Liver (tissue), 10 donors: Measurements from ENCODE around the gene PVALEF. TPM values are rescaled to one million over a fixed set of nuclear protein-coding genes. Genes with fewer than 3 reads are reported as not detected.

ENCODE experiments used
- DNase-seq: peaks from one replicate; pipeline ENCODE4 v3.0.0-alpha.2; 2017; ENCODE audit warnings: low spot score
- H3K27ac ChIP-seq, 2 donors: one replicate each; pipeline ENCODE4 v1.7.0; 2013; ENCODE audit warnings: inconsistent platforms in 2 of 2, low read length in 2 of 2, control low read depth in 1 of 2, low read depth in 1 of 2, mild to moderate bottlenecking in 1 of 2
- H3K27me3 ChIP-seq, 4 donors: one replicate each; pipeline versions ENCODE4 v1.6.1 to v1.7.0; 2013; ENCODE audit warnings: low read length in 3 of 4, inconsistent platforms in 1 of 4, mild to moderate bottlenecking in 1 of 4, moderate library complexity in 1 of 4; ENCODE audit not compliant: control insufficient read depth in 4 of 4, insufficient read depth in 4 of 4
- H3K36me3 ChIP-seq, 4 donors: one replicate each; pipeline versions ENCODE4 v1.6.1 to v1.7.0; 2013; ENCODE audit warnings: low read length in 3 of 4, mild to moderate bottlenecking in 3 of 4, low read depth in 1 of 4, moderate library complexity in 1 of 4; ENCODE audit not compliant: control insufficient read depth in 4 of 4, insufficient read depth in 3 of 4
- H3K4me1 ChIP-seq, 4 donors: one replicate each; pipeline versions ENCODE4 v1.6.1 to v1.7.0; 2013; ENCODE audit warnings: low read length in 3 of 4, mild to moderate bottlenecking in 3 of 4, moderate library complexity in 1 of 4; ENCODE audit not compliant: control insufficient read depth in 4 of 4, insufficient read depth in 4 of 4
- H3K4me3 ChIP-seq, 3 donors: one replicate each; pipeline versions ENCODE4 v1.6.1 to v1.7.0; 2013; ENCODE audit warnings: low read length in 3 of 3, control low read depth in 1 of 3, low read depth in 1 of 3, mild to moderate bottlenecking in 1 of 3
- H3K9ac ChIP-seq, 2 donors: one replicate each; pipeline ENCODE4 v1.7.0; 2013; ENCODE audit warnings: low read length in 2 of 2, mild to moderate bottlenecking in 2 of 2, moderate library complexity in 2 of 2, control low read depth in 1 of 2, low read depth in 1 of 2
- H3K9me3 ChIP-seq, 4 donors: one replicate each; pipeline versions ENCODE4 v1.6.1 to v1.7.0; 2013; ENCODE audit warnings: low read length in 3 of 4; ENCODE audit not compliant: control insufficient read depth in 4 of 4
- JUND ChIP-seq, 2 donors: IDR thresholded peaks; 2 replicates each; pipeline ENCODE4 v1.6.1; 2016; ENCODE audit warnings: antibody characterized with exemption in 2 of 2
- MAX ChIP-seq: IDR thresholded peaks from 2 replicates; pipeline ENCODE4 v1.6.1; 2016; ENCODE audit warnings: antibody characterized with exemption
- WGBS: extraction: QIAGEN DNeasy Blood & Tissue Kit; methylation state at CpG from one replicate; pipeline ENCODE4 v1.1.7; 2013; 5-methylcytosine and 5-hydroxymethylcytosine counted together
- polyA plus RNA-seq, 2 donors: library from polyadenylated mRNA; stranded (reverse) in 1 of 2; unstranded in 1 of 2; fragments of 200-250 nt in 1 of 2; fragments of >200 nt in 1 of 2; fragmentation: Nextera tagmentation in 1 of 2; extraction: Ambion mirVana in 1 of 2; gene quantifications; one replicate each; pipeline versions ENCODE4 v1.2.1 to v1.2.3, GENCODE V29; 2013 to 2015
- small RNA-seq: library from RNA; depleted of rRNA; stranded (forward); fragments of <200 nt; gene quantifications from one replicate; pipeline ENCODE3, GENCODE V24; 2014
- total RNA-seq, 2 donors: library from RNA; depleted of rRNA; stranded (reverse); fragments of >200 nt; gene quantifications; one replicate each; pipeline ENCODE4 v1.2.3, GENCODE V29; 2014
- TF ChIP-seq, protein P1 (sequence below): IDR thresholded peaks from 2 replicates; pipeline ENCODE4 v1.6.1; 2016; ENCODE audit warnings: antibody characterized with exemption
- donor health status: healthy.
- donor health status: healthy.
- donor health status: healthy.
- donor health status: healthy.
- donor health status: healthy.

The PVALEF gene
- total and polyA plus RNA-seq, 4 donors: not detected

- H3K27me3 ChIP-seq: no peaks in the 10 kb centered on the region
- no peak for TF ChIP-seq MAX
- TF ChIP-seq, protein P1, sequence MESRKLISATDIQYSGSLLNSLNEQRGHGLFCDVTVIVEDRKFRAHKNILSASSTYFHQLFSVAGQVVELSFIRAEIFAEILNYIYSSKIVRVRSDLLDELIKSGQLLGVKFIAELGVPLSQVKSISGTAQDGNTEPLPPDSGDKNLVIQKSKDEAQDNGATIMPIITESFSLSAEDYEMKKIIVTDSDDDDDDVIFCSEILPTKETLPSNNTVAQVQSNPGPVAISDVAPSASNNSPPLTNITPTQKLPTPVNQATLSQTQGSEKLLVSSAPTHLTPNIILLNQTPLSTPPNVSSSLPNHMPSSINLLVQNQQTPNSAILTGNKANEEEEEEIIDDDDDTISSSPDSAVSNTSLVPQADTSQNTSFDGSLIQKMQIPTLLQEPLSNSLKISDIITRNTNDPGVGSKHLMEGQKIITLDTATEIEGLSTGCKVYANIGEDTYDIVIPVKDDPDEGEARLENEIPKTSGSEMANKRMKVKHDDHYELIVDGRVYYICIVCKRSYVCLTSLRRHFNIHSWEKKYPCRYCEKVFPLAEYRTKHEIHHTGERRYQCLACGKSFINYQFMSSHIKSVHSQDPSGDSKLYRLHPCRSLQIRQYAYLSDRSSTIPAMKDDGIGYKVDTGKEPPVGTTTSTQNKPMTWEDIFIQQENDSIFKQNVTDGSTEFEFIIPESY: no peak
- no peak for TF ChIP-seq JUND (IDR thresholded peaks at IDR 0.05)
- H3K9ac ChIP-seq: no peak overlapping the region
- H3K4me1 ChIP-seq: peaks cover 0 to 10% (median 3%) of the 10 kb centered on the region in 4 donors
- 94% methylated on average over 43 of the region's 43 CpGs for WGBS
- peaks cover 5 to 33% (median 13%) of the 10 kb centered on the region in 4 donors for H3K36me3 ChIP-seq
- no peaks in the 10 kb centered on the region for H3K9me3 ChIP-seq
- DNase-seq: no peak
- no peak overlapping the region for H3K27ac ChIP-seq
- H3K4me3 ChIP-seq: no peak overlapping the region
Measured at GRCh38 chr17:81231766-81232581, 66.7 kb downstream of the PVALEF start.

Small RNA genes within 50 kb of the gene (small RNA-seq; reads per million reads assigned to genes)
- gene MIR1250: not detected
- 8.5 reads per million, percentile 94 among the genes with 10 or more reads in this experiment for gene MIR3065
- not detected for gene MIR657

Other genes with a start within 250 kb of the PVALEF start
- gene CHMP6, start 173.7 kb upstream of the PVALEF start, total RNA-seq: 10 to 100 TPM in 1 of 2 donors, 1 to 10 TPM in 1; 9.6 to 14.5 TPM
- gene CHMP6, start 173.7 kb upstream of the PVALEF start, polyA plus RNA-seq: 10 to 100 TPM; 19.0 to 24.0 TPM
- 10 to 100 TPM in 1 of 2 donors, 1 to 10 TPM in 1; 8.1 to 42.5 TPM for gene BAIAP2, start 130.4 kb upstream of the PVALEF start, total RNA-seq
- 10 to 100 TPM; 47.3 to 61.3 TPM for gene BAIAP2, start 130.4 kb upstream of the PVALEF start, polyA plus RNA-seq
- 1 to 10 TPM in 1 of 2 donors, under 1 TPM in 1; 0.79 to 2.3 TPM for gene AATK, start 714 bp downstream of the PVALEF start, total RNA-seq
- gene AATK, start 714 bp downstream of the PVALEF start, polyA plus RNA-seq: under 1 TPM; 0.24 to 0.45 TPM
- gene CEP131, start 57.5 kb downstream of the PVALEF start, total RNA-seq: 1 to 10 TPM; 2.4 to 6.3 TPM
- gene CEP131, start 57.5 kb downstream of the PVALEF start, polyA plus RNA-seq: 1 to 10 TPM in 1 of 2 donors, under 1 TPM in 1; 0.71 to 2.0 TPM
- 10 to 100 TPM in 1 of 2 donors, 1 to 10 TPM in 1; 10.0 to 22.9 TPM for gene TEPSIN, start 73.5 kb downstream of the PVALEF start, total RNA-seq
- gene TEPSIN, start 73.5 kb downstream of the PVALEF start, polyA plus RNA-seq: 10 to 100 TPM in 1 of 2 donors, 1 to 10 TPM in 1; 3.2 to 11.4 TPM
- gene NDUFAF8, start 73.8 kb downstream of the PVALEF start, total RNA-seq: 10 to 100 TPM in 1 of 2 donors, 1 to 10 TPM in 1; 8.3 to 11.6 TPM
- gene NDUFAF8, start 73.8 kb downstream of the PVALEF start, polyA plus RNA-seq: 10 to 100 TPM; 19.3 to 67.4 TPM
- 100 to 1,000 TPM in 1 of 2 donors, 10 to 100 TPM in 1; 34.2 to 117 TPM for gene SLC38A10, start 129.8 kb downstream of the PVALEF start, total RNA-seq
- 10 to 100 TPM; 29.3 to 75.2 TPM for gene SLC38A10, start 129.8 kb downstream of the PVALEF start, polyA plus RNA-seq
- gene BAHCC1, start 229.9 kb downstream of the PVALEF start, total RNA-seq: 1 to 10 TPM; 3.2 to 3.9 TPM
- 1 to 10 TPM in 1 of 2 donors, under 1 TPM in 1; 0.76 to 1.9 TPM for gene BAHCC1, start 229.9 kb downstream of the PVALEF start, polyA plus RNA-seq